ENCODE results near the gene HAND1.

The HAND1 gene

GRCh38 chr5:154477382-154478223 lies 424 bp downstream of the HAND1 start:
- peak in 1 of 2 experiments; percentile 57 for DNase-seq

DNA sequence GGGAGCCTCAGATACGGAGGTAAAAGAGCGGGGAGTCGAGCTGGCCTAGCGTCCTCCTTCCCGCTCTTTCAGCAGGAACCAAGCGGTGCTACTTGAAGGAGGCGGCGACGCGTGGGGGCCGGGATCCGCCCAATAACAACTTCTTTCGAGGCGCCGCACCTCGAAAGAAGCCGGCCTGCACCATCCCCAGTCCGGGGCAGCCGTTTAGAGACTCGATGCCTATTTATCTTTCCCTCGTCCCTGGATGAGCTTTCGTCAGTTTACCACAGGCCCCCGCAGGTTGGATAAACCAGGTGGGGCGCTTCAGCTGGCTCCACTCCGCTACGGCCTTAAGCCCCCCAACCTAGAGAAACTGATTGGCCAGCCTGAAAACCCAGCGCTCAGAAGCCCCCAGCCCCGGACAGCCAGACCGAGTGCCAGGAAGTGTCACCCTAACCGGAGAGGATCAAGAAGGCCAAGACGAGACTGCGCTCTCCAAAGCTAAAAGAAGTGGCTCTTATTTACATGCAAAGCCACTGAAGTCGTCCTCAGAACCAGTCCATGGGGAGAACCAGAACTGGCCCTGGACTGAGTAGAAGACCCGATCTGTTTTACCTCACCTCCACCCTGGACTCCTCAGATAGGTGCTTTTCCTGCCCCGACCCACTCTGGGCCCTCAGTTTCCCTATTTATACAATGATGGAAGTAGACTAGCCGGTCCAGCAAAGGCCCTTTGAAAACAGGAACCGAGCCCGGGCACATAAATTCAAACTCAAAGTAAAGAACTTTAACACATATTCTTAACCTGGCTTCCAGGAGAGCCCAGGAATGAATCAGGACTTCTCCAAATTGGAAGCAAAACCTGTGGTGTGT lies 1.4 kb downstream of the HAND1 start:
- DNase-seq: no peak

DNA sequence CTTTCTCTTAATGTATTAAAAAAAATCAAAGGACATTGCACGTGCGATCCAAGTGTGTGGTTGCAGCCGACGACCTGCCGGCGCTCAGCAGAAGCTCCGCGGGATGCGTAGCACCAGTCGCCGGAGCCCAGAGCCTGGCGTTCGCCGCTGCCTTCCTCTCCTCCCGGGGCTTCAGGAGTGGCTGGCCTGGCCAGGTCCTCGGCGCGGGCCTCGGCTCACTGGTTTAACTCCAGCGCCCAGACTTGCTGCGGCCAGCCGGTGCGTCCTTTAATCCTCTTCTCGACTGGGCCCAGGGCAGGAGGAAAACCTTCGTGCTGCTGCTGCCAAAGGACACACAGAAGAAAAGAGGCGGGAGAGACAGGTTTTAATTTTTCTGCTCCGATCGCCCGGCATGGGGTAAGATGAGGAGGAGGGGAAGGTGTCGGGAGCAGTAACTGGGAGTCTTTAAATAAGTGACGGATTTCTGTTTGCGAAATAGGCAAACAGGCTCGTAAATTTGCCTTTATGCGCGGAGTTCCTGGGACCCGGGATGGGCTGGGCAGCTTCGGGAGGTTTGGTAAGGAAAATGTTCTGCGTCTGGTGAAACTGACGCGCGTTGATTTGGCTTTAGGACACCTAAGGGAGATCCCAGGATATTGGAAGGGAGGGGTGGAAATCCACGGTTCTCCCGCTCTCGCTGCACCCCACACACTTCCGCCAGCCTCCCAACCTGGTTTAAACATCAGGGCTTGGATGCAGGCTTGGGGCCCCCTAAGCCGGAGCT lies 2.3 kb downstream of the HAND1 start:
- DNase-seq: no peak

DNA sequence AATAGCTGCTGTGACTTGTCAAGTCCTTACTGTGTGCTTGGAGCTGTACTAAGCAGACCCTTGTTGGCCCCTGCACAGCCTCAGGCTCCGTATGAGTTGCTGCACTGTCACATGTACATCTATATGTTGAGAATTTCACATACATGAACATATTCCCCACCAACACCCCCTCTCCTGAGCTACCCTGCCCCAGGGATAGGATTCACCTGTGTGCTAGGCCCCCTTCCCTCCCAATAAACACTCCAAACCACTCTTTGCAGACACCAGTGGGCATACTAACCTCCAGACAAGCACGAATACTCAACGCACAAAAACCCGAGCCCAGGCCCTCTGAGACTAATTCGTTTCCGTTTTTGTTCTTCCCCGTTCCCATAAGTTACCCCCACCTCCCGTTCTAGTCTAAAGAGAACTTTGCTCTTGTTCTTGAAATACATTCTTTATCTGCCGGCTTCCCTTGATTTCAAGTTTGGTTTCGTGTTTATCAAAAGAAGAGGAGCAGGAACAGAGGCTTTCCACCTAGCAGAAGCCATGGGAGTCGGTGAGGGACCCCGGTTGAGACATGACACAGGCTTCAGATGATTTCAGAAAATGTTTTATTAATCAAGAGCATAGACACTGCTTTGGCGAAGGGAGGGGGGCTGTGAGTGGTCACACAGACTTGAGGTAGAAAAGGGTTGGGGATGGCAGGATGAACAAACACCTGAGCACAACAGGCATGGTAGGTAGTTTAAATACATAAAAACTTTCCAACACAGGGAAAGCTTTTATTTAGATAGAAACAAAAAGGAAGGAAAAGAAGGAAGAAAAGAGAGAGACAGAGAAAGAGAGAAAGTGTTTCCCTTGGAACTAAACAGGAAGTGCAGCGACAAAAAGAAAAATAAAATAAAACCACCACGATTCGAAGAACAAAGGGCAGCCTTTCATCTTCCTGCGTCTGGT lies 3.4 kb downstream of the HAND1 start:
- DNase-seq: no peak

GRCh38 chr5:154473581-154474283 lies 4.3 kb downstream of the HAND1 start:
- DNase-seq: no peak

GRCh38 chr5:154472871-154473580 lies 5.0 kb downstream of the HAND1 start:
- DNase-seq: no peak

GRCh38 chr5:154470947-154471870 lies 6.8 kb downstream of the HAND1 start:
- DNase-seq: no peak

GRCh38 chr5:154470137-154470536 lies 7.9 kb downstream of the HAND1 start:
- no peak for DNase-seq

DNA sequence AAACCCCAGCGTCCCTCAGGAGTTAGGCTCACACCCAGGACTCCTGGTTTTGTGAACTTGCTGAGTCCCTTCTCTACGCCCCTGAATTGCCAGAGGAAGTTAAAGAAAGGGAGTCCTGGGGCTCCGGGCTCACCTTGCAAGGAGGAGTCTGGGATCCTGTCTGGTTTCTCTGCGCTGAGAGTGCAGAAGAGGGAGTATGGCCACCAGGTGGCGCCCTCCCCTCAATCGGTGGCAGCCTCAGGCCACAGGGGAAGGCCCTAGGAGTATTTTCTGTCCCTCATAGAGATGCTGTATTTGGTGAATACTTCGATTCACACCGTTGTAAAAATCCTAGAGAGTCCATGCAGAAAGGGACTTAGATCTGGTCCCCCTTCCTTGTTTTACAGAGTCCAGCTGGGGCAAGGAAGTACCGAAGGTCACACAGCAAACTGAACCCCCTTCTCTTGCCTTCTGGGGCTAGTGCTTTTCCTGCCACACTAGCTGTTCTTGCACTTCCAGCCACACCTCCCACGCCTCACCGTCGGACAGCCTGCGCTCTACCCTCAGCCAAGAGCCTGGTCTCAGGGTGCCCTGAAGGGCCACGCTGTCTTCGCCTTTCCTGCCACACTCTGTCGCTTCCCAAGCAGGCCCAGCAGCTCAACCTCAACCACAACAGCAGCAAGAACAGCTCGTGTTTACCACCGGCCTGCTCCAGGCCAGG lies 10.2 kb downstream of the HAND1 start:
- peak; percentile 62 to 65 for DNase-seq

- DNase-seq: no peak
Measured at GRCh38 chr5:154466671-154467070, 11.4 kb downstream of the HAND1 start.

GRCh38 chr5:154466147-154466546 lies 11.9 kb downstream of the HAND1 start:
- DNase-seq: no peak

DNA sequence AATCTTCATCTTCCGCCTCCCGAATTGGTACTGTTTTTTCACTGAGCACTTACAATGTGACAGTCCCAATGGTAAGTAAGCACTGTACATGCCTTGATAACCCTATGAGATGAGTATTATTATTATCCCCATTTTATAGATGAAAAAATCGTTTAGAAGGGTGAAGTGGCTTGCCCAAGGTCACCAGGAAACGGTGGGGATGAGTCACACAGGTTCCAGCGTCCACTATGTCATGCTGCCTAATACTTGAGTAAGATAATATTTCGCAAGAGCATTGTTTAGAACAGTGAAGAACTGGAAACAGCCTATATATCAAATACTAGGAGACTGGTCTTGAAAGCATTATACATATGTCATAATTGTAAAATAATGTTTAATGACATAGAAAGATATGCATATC lies 12.9 kb downstream of the HAND1 start:
- no peak for DNase-seq

DNA sequence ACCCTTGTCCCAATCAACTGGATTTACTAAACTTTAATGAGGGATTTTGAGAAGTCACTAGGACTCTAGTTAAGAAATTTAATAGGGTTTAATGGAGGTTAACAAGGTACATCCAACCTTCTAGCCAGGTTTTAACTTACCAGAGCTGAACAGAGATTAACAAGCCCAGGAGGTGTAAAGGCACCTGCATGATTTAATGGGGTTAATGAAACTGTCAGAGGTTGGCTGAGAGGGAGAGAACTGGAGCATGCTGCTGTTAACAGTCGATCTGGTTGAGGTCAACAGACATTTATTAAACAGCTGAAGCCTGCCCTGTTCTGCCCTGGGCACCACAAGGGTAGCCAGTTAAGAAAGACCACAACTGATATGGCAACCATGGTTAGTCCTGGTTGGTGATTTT lies 13.6 kb downstream of the HAND1 start:
- no peak for DNase-seq

DNA sequence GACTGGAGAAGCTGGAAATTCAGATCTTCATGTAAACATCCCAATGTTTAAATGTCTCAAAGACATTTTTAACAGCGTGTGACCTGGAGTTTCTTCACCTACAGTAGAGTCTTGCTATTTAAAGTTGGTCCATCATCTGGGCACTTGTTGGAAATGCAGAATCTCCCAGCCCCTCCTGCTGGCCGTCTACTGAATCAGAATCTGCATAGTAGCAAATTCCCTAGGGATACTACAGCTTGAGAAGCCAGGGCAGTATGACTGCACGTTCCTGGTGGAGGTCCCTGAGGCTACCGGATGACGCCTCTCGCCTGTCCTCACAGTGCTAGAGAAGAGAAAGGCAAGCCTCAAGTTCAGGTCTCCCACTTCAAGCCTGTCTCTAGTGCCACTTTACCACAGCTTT lies 16.5 kb downstream of the HAND1 start:
- DNase-seq: no peak

DNA sequence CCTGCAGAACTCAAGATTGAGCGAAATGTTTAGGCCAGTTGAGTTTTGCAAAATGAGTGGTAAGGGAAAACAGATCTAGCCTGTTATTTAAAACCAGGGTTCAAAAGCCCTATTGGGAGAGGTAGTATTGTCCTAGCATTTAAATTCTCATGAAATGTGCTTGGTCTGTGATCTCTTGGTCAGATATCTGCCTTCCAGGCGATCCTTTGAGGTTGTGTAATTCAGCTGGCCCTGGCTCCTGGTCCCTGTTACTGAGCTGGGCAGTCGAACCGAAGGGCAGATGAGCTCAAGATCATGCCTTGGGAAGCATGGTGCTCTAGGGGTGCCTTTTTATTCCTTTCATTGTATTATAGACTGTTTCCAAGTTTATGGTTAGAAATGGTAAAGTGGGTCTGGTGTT lies 17.9 kb downstream of the HAND1 start:
- DNase-seq: no peak

DNA sequence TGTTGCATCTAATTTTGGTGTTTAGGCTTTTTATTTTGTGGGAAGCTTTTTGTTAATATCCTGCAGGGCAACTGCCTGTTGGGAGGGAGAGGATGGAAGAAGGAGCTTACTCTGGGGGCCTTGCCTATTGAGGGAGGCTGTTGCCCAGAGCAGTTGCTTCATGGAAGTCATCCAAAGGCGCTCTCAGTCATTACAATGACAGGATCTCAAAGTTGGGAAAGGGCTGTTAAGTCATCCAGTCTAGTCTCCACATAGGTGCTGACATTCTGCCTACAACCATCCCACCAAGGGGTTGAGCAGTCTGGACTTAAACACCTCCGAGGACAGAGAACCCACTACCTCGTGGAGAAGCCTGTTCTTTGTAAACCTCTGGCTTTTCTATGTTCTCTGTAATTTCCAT lies 19.0 kb downstream of the HAND1 start:
- DNase-seq: no peak

DNA sequence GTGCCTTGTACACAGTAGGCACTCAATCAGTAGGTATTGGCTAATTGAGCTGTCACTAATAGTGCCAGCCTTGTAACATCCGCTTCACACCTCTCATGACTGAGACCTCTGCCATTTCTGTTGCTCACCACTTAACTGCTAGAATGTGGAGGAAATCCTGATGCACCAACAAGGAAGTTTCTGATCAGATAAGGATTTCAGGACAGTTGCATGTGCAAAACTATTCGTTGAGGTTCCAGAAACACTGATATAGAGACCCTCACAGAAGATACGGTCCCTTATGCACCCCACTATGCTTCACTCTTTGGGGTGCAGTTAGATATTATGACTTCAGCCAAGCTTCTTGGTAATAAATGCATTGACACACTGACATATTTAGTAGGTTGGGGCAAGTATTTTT lies 21.5 kb downstream of the HAND1 start:
- no peak for DNase-seq

DNA sequence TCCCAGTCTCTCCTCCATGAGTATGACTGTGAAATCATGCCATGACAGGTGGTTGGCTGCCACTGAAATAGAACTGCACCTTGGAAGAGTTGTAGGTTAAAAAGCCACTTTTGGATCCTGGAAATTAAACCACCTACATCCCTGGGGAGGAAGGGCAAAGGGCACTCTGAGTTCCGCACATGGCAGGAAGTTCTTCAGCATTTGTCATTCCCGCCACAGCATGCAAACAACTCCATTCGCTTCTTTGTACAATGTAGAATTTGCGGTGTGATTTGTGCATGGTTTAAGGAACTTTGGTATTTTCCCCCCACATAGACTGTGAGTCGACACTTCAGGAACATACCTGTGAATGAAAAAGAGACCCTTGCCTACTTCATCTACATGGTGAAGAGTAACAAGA lies 22.4 kb downstream of the HAND1 start:
- DNase-seq: no peak

DNA sequence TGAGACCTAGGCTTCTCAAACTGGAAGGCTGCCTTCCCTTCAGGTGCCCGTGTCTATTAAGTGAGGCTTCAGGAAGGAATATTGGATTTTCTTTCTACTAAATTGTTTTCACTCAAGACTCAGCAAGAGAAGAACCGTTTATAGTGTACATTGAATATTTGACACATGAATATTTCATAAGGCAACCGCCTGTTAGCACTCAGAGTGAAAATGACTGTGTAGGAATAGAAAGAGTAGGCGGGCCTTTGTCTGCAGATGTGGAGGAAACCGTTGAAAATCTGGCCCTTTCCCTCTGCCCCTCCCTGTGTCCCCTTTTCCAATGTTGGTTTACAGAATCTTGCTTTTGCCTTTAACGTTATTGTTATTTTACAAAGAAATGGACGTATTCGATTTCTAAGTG lies 26.1 kb downstream of the HAND1 start:
- DNase-seq: no peak
